Activated CD4-positive, CD25-positive, alpha-beta regulatory T cell (primary cell): ENCODE measurements around the gene MTMR2.

Source experiments
- DNase-seq, 4 experiments: peaks; one replicate each; lab custom pipeline; 2025; lab: John Stamatoyannopoulos, UW

MTMR2 gene

GRCh38 chr11:95918056-95918455, 5.9 kb downstream of the MTMR2 start:
- no peak for DNase-seq

DNA sequence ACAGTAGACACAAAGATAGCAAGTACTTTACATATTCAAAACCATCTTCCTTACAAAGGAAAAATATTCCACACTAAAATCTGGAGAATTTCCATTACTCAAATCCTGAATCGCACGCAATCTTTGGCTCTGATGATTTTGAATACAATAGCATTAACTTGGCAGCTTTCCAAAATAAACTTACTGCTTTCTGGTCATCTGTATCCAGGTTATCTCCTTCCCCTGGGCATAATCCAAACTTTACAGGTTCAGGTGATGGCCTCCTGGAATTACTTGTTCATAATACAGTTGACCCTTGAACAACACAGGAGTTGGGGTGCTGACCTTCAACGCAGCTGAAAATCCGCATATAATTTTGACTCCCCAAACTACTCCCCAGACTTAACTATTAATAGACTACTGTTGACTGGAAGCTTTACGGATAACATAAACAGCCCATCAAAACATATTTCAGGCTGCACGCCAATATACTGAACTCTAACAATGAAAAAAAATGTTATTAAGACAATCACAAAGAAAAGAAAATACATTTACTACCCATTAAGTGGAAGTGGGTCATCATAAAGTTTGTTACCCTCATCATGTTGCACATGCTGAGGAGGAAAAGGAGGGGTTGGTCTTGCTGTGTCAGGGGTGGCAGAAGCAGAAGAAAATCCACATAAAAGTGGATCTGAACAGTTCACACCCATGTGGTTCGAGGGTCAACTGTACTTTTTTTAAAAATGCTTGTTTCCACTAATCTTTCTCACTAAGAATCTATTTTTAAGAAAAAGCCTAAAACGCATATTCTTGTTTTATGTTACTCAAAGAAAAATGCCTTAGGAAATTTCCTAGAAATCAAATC, 6.5 kb downstream of the MTMR2 start:
- DNase-seq: no peak

GRCh38 chr11:95916049-95916448, 7.9 kb downstream of the MTMR2 start:
- DNase-seq: no peak

DNA sequence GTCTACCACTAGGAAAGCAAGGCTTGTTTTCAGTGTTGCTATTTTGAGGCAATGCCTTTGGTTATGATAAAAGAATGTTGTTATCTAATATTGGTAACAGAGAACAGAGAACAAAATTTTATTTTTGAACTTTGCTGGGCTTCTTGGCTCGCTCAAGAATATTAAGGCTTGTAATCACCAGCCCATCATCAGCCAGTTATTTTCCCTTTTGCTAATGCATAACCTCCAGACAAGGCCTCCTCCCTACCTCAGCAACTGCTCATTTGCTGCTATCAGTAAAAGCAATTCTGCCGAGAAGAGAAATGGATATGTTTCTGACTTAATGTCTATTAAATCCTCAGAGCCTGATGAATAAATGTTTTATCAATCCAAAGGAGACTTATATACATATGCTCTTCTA, 8.9 kb downstream of the MTMR2 start:
- DNase-seq: no peak

DNA sequence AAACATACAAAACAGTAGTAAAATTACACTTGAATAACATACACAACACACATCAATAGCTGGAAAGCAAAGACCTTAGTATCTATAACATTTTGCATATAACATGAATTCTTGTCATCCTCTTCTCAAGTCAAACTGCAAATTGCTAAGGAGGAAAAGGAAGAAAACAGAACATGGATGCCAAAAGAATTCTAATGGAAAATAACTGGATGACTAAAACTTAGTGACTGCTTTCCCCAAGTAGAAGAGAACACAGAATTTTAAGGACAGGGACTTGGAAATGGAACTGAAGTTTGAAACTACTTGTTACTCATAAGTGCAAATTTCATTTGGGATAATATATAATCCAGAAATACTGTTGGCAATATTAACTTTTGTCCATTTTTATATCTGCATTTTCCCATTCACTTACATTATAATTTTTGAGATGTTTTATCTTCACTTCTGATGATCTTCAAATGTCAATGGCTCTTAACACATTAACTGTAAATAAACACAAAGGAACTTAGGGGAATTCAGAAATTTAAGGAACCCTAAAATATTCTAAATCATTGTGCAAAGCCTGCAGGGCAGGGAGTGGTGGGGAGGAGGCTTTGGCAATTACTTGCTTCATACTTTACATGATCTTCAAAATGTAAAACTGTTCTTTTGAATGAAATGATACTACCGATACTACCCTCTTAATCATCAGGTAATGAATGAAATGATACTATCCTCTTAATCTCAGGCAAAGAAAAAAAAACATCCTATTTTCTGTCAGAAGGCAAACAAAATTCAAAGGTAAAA, 9.9 kb downstream of the MTMR2 start:
- DNase-seq: no peak

- no peak for DNase-seq
Observed at GRCh38 chr11:95912902-95913560, 10.9 kb downstream of the MTMR2 start.

DNA sequence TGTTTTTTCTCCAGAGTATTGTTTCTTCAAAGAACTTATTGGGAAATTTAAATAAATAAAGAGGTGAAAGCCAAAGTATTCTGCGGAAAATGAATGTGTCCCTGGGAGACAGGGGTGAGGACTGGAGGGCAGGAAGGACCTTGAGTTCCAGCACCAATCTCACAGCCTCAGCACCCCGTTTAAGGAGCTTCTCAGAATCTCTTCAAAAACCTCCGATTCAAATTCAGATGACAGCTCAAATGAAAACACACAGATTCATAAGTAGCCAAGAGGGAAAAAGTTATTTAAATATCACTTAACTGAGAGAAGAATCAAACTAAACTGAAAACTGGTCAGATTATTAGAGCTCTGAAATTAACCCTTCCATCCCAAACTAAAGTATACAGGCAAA, 12.5 kb downstream of the MTMR2 start:
- DNase-seq: no peak

DNA sequence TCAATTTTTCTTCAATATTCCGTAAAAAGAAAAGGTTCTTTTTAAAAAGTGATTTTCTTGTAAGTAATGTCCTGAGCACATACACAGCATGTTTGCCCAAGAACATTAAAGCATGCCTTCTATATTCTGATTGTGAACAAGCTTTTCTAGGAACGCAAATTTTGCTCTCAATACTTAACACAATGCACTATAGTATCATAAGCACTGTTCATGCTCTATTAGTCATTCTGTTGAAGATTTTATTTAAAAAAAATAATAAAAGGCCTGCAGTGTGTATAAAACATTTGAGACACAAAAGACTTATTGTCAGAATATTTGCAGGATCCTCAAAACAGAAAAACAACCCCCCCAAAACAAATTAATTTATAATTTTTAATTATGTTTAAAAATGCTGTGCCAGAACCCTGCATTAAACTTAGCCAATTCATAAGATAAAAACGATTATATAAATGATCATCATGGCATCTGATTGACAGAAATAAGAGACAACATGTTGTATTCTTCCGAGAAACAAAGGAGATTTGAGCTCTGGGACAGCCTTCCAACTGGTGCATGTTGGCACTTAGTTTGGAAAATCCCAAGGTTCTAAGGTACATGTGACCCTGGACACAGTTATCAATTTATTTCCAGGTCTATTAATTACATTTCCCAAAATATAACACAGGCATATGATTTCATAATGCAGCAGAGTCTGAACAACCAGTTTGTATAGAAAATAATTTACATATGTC, 13.1 kb downstream of the MTMR2 start:
- no peak for DNase-seq

- DNase-seq: no peak
Observed at GRCh38 chr11:95908826-95909225, 15.1 kb downstream of the MTMR2 start.

DNA sequence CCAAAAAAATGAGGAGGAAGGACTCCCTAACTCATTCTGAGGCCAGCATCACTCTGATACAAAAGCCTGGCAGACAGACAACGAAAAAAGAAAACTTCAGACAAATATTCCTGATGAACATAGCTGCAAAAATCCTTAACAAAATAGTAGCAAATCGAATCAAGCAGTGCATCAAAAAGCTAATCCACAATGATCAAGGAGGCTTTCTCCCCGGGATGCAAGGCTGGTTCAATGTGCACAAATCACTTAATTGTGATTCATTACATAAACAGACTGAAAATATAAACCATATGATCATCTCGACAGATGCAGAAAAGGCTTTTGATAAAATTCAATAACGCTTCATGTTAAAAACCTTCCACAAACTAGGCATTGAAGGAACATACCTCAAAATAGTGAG, 16.4 kb downstream of the MTMR2 start:
- no peak for DNase-seq

- no peak for DNase-seq
Observed at GRCh38 chr11:95904009-95904650, 19.8 kb downstream of the MTMR2 start.

DNA sequence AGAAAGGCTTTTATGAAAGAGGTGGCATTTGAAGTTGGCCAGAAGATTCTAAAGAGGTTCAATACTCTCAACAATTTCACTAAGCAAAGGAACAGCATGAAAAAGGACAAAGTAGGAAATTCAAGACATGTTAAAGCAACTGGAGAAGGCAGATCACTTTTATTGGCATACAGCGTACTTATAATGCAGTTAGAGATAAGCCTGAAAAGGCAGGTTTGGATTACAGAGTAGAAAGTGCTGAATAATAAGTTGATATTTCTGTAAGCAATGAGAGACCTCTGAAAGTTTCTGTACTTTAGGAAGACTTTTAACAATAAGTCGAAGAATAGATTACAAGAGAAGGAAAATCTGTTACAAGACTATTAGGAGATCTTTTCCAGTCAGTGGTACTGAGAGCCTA, 25.1 kb downstream of the MTMR2 start:
- no peak for DNase-seq

- DNase-seq: no peak
Observed at GRCh38 chr11:95897731-95898130, 26.2 kb downstream of the MTMR2 start.

DNA sequence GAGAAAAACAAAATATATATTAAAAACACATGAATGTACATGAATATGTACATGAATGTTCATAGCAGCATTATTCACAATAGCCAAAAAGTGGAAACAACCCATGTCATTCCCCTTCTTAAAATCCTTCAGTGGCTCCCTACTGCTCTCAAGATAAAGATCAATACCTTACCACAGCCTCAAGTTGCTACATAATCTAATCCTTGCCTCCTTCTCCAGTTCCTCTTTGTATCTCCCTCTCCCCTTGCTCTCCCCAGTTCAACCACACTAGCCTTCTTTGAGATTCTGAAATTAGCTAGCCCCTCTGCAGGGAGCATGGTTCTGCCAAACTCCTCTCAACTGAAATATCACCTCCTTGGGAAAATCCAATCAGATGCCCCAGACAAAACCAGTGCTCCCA, 28.1 kb downstream of the MTMR2 start:
- no peak for DNase-seq

GRCh38 chr11:95892892-95893570, 30.9 kb downstream of the MTMR2 start:
- no peak for DNase-seq

DNA sequence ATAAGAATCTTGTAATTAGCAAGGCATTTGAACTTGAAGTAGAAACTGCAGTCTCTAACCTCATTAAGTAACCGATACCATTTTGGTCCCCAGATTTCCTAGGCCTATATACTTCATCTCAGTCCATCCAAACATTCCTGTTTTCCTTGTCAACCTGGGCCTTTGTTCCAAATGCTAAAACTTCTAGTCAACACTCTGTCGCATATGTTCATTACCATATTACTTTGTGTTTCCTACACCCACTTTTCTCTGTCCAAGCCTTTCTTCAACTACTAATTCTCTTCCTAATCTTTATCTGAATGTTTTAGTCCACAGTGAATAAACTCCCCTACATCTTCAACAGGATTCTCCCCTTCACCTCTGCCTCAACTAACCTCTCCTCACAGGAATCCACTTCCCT, 31.4 kb downstream of the MTMR2 start:
- no peak for DNase-seq

DNA sequence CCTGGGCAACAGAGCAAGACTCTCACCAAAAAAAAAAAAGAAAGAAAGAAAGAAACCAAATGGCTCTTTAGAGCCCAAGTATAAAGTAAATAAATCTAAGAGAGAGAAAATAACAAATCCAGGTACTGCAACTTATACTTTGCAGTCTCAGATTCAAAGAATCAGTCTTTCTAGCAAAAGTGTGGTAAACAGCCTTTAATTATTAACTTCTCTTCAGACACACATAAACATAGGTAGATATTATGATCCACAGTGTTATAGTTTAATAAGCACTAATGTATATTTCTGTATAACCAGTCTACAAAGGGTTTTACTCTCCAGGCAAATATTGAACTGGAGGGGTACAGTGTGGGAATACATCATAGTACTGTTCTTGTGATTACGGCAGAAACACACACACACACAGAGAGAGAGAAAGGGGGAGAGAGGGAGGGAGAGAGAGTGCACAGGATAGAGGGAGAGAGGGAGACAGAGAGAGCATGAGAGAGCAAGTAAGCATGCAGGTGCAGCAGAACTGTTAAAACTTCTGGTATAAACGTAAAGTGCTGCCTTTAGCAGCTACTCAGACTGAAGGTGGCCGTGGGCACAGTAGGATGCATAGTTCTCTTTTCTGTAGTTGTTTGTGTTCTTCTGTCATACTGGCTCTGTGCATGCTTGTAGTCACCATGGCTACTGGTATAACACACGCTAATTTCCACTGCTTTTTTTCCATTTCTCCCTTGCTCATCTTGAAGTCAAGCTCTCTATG, 32.3 kb downstream of the MTMR2 start:
- DNase-seq: no peak

DNA sequence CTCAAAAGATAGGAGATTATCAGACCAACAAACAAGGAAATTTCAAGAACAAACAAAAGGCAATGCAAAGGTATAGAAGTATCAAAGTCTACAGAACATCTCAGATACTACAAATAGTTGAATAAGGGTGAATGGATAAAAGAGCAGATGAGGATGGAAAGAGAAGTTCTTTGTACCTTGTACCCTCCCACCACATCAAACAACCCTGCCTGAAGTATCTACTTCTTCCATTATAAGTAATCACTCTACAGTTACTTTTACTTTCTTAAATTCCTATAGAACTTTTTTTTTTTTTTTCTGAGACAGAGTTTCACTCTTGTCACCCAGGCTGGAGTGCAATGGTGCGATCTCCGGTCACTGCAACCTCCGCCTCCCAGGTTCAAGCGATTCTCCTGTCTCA, 35.1 kb downstream of the MTMR2 start:
- DNase-seq: no peak

GRCh38 chr11:95888439-95888838, 35.5 kb downstream of the MTMR2 start:
- no peak for DNase-seq

DNA sequence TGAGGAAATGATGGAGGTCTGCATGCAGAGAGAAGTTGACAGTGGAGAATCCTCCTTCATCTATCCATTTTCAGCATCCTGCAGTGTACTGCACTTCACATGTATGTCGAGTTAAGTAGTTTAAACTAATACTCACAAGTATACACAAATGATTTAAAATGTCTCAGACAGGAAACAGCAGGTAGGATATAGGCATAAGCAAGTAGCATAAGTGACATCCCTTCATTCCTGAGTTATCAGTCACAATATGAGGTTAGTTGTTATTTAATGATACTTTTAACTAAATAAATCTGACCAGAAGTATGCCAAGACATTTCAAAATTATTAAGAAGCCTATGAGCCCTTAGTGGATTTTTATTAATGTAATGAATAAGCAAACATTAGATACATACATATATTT, 37.4 kb downstream of the MTMR2 start:
- no peak for DNase-seq
